Choroid plexus epithelial cell (primary cell): ENCODE results near the gene LPP.

Experiments used
- DNase-seq: peaks from one replicate; pipeline ENCODE4 v3.0.0-alpha.2; 2010; ENCODE audit warnings: low read depth
- H3K4me3 ChIP-seq: 2 replicates; pipeline ENCODE4 v1.5.1; 2011; ENCODE audit warnings: low read depth, mild to moderate bottlenecking, control low read depth, low read length, moderate library complexity
- TF ChIP-seq, protein P1 (sequence below): conservative IDR thresholded peaks from 2 replicates; pipeline ENCODE4 v1.5.1; 2011; ENCODE audit warnings: low read depth, mild to moderate bottlenecking, control low read depth, inconsistent platforms, low read length, moderate library complexity

LPP gene

DNA sequence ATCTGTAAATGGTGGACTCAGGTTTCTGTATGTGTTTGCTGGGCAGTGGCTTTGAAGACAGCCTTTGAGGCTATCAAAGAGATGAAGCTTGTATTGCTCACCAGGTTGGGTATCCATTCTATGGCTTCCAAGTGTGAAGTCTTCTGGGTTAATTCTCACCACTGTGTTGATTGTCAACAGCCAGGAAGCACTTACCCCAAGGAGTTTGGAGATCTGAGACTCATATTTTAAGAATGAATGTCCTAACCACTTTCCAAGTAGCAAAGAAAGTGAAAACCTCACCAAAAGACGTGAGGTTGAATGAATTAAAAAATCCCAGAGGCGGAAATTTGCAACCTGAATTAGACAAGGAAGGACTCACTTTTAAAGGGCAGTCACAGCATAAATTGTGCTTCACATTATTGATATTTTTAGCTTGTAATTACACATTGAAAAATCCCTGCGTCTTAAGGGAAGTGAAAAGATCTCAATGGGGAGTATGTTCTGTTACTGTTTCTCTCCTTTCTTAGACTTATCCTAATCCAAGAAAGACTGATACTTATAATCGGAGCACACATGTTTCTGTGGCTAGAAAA lies 713.8 kb downstream of the LPP start:
- TF ChIP-seq, protein P1, sequence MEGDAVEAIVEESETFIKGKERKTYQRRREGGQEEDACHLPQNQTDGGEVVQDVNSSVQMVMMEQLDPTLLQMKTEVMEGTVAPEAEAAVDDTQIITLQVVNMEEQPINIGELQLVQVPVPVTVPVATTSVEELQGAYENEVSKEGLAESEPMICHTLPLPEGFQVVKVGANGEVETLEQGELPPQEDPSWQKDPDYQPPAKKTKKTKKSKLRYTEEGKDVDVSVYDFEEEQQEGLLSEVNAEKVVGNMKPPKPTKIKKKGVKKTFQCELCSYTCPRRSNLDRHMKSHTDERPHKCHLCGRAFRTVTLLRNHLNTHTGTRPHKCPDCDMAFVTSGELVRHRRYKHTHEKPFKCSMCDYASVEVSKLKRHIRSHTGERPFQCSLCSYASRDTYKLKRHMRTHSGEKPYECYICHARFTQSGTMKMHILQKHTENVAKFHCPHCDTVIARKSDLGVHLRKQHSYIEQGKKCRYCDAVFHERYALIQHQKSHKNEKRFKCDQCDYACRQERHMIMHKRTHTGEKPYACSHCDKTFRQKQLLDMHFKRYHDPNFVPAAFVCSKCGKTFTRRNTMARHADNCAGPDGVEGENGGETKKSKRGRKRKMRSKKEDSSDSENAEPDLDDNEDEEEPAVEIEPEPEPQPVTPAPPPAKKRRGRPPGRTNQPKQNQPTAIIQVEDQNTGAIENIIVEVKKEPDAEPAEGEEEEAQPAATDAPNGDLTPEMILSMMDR: no peak
- H3K4me3 ChIP-seq: no peak overlapping the region
- DNase-seq: no peak

DNA sequence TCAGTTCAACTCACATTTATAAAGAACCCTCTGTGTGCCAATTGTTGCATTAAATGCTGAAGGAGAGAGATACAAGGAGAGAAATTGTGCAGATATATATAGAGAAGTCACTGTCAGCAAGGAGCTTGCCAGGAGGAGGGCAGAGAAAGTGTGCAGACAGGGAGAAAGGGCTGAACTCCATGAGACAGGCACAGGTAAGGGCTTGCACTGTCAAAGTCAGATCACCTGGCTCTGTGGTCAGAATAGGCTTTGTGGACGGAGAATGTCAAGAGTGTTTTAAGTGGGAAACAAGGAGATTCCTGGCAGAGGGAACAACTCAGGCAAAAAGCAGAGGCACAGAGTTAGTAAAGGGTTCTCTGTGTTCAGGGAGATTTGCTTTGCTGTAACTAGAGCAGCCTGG lies 714.8 kb downstream of the LPP start:
- no peak for DNase-seq
- no peak overlapping the region for H3K4me3 ChIP-seq
- TF ChIP-seq, protein P1: no peak

DNA sequence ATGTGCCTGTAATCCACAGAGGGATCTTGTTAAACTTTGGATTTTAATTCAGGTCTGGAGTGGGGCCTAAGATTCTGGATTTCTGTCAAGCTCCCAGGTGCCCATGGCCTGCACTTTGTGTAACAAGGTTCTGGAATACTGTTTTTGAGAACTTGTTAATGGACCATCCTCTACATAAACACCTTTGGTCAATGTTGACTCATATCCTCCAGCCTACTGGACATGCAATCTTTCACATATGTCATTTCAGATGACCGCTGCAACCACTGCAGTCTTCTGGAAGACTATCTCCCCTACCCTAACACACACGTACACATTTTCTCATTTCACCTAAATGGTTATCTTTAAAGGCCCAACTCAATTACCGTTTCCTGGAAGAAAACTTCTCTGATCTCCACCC lies 715.7 kb downstream of the LPP start:
- TF ChIP-seq, protein P1: no peak
- no peak overlapping the region for H3K4me3 ChIP-seq
- DNase-seq: peak; percentile 15

DNA sequence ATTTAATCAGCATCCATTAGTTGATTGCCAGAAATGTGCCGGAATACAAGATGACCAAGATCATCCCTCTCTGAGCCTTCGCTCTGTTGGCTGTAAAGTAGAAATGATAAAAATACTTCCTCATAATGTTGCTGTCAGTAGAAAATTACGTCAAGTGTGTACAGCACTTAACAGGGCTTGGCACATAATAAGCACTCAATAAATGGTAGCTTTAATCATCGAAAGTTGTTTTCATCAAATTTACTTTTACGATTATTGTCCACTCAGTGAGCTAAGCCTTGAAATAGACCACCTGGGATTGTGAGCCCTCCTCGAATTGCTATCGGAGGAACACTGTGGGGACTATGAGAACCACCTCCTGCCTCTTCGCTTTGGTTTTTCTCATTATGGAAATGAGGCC lies 716.5 kb downstream of the LPP start:
- TF ChIP-seq, protein P1: no peak
- no peak overlapping the region for H3K4me3 ChIP-seq
- DNase-seq: no peak

DNA sequence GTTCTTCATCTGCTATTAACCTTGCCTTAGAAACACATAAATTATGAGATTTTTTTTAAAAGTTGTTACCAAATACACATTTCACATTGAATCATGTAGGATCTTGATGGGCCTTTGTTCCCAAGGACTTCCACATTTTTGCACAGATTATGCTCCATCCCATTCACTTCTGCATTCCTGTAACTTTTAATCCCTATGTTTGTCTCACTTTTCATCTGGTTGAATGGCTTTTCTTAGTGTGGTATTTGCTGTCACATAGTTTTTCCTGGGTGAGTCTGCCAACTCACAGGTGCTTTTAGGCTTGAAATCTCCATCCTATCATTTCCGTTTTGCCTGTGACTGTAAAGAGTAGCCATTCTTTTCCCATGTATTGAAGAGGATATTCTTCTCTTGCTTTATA lies 720.6 kb downstream of the LPP start:
- no peak overlapping the region for H3K4me3 ChIP-seq
- TF ChIP-seq, protein P1: no peak
- no peak for DNase-seq

DNA sequence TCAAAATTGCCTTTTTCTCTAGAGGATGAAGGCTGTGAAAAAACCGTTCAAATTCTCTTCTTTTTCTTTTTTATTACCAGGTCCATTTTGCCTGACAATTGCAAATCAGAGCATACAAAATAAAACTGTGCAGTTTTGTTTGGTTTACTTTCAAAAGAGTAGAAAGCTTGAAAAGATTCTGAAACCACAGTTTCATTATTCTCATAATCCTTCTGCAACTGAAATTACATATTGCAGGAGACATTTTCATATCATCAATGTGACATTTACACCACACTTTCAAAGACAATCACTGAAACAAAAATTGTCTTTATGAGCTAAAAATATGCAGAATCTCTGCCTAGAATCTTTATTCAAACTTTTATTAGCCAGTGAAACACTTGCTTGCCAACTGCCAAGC lies 721.5 kb downstream of the LPP start:
- TF ChIP-seq, protein P1: no peak

DNA sequence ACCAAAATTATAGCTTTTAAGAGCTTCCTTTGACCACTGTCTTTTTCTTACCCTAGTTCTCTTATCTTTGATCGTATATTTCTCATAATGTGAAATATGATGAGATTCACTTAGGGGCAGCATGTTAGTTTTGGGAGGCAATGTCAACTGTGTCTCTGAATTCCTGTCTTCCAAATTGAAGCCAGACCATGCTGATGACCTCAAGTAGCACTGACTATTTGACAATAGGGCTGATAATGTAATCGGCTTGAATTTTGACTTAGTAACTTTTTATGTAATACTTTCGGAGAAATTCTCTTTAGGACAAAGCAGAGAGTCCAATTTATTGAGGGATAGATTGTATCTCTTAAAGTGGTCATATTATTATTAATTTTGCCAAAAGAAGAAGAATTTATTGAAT lies 722.4 kb downstream of the LPP start:
- TF ChIP-seq, protein P1: no peak
- no peak overlapping the region for H3K4me3 ChIP-seq
- no peak for DNase-seq

More for the DNA sequence above, 721.5 kb downstream of the LPP start:
- no peak for DNase-seq
- H3K4me3 ChIP-seq: no peak overlapping the region
